ENCODE results near the gene FGF23.

The FGF23 gene

GRCh38 chr12:4383304-4383865 is 3.9 kb upstream of the FGF23 start:
- no peak for DNase-seq (ENCODE audit: low spot score)

- no peak for DNase-seq (ENCODE audit: low spot score)
Measured at GRCh38 chr12:4380332-4380731, 820 bp upstream of the FGF23 start.

GRCh38 chr12:4378772-4379171 is 740 bp downstream of the FGF23 start:
- DNase-seq (ENCODE audit: low spot score): no peak

GRCh38 chr12:4375449-4375848 is 4.1 kb downstream of the FGF23 start:
- no peak for DNase-seq (ENCODE audit: low spot score)

GRCh38 chr12:4372653-4373052 is 6.9 kb downstream of the FGF23 start:
- no peak for DNase-seq (ENCODE audit: low spot score)

- no peak for DNase-seq (ENCODE audit: low spot score)
Measured at GRCh38 chr12:4370265-4370664, 9.2 kb downstream of the FGF23 start.

GRCh38 chr12:4369548-4369947 is 10.0 kb downstream of the FGF23 start:
- DNase-seq (ENCODE audit: low spot score): no peak

- no peak for DNase-seq (ENCODE audit: low spot score)
Measured at GRCh38 chr12:4366090-4366489, 13.4 kb downstream of the FGF23 start.

GRCh38 chr12:4356041-4356327 is 23.5 kb downstream of the FGF23 start:
- peak; percentile 32 for DNase-seq (ENCODE audit: low spot score)

GRCh38 chr12:4355156-4356040 is 24.1 kb downstream of the FGF23 start:
- DNase-seq (ENCODE audit: low spot score): no peak

- DNase-seq (ENCODE audit: low spot score): peak; percentile 12
Measured at GRCh38 chr12:4353785-4354208, 25.7 kb downstream of the FGF23 start.

GRCh38 chr12:4346931-4347330 is 32.6 kb downstream of the FGF23 start:
- no peak for DNase-seq (ENCODE audit: low spot score)

GRCh38 chr12:4331842-4332241 is 47.7 kb downstream of the FGF23 start:
- no peak for DNase-seq (ENCODE audit: low spot score)

- no peak for DNase-seq (ENCODE audit: low spot score)
Measured at GRCh38 chr12:4331221-4331620, 48.3 kb downstream of the FGF23 start.

- DNase-seq (ENCODE audit: low spot score): peak; percentile 11
Measured at GRCh38 chr12:4330203-4330602, 49.3 kb downstream of the FGF23 start.

- DNase-seq (ENCODE audit: low spot score): no peak
Measured at GRCh38 chr12:4327293-4327692, 52.2 kb downstream of the FGF23 start.

GRCh38 chr12:4325966-4326365 is 53.5 kb downstream of the FGF23 start:
- DNase-seq (ENCODE audit: low spot score): no peak

GRCh38 chr12:4324366-4324765 is 55.1 kb downstream of the FGF23 start:
- DNase-seq (ENCODE audit: low spot score): no peak

GRCh38 chr12:4323396-4323795 is 56.1 kb downstream of the FGF23 start:
- no peak for DNase-seq (ENCODE audit: low spot score)

GRCh38 chr12:4322726-4323125 is 56.8 kb downstream of the FGF23 start:
- DNase-seq (ENCODE audit: low spot score): no peak

GRCh38 chr12:4320853-4321701 is 58.4 kb downstream of the FGF23 start, which contains the start of gene TIGAR:
TIGAR (plus strand) TSS chr12:4321213; CDS start chr12:4321272, 59 bp downstream.
- DNase-seq (ENCODE audit: low spot score): peak; percentile 96

GRCh38 chr12:4320497-4320852 is 59.0 kb downstream of the FGF23 start:
- no peak for DNase-seq (ENCODE audit: low spot score)

Measured in kidney tubule cell (primary cell).